GM19455 (cell line): ENCODE results near the gene ELMO1.

Source experiments
- ATAC-seq: cut with Tn5 transposase; IDR thresholded peaks from one replicate; pipeline ENCODE4 v1.9.1; 2021; ENCODE audit not compliant: unreplicated experiment

The ELMO1 gene

DNA sequence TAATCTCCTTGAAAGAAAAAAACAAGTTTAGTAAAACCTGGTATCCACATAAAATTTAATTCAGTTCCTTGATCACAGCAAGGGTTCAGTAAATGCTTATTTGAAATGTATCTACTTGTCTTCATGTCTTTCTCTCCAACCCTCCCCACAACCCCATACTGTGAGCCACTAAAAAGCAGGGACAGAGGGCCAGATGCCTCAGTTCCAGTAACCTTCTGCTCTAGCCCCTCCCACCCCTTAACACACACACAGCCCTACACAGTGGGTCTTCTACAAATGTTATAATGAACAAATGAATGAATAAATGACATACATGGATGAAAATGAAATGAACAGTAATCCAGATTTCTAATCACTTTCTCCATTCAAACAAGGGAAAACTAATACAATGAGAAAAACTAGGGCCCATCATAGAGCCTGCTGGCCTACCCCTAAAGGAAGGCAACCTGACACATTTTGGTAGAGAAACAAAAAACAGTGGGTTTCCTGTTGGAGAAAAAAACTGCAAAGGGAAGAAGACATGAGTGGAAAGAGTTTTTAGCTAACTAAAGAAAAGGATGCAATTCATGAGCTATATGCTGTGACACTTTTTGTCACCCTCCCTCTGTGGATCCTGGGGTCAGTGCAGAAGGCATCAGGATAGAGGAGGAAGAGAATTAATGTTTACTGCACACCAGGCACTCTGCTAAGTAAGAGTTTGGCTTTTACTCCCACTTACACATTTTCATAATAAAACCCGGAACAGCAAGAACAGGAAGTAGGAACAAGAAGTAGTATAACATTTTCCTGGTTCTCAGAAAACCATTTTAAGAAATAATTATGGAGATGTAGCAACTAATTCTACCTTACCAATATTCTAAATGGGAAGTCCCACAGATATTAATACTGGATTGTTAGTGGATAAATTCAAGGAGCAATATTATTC, 38.1 kb downstream of the ELMO1 start:
- ATAC-seq = no peak

DNA sequence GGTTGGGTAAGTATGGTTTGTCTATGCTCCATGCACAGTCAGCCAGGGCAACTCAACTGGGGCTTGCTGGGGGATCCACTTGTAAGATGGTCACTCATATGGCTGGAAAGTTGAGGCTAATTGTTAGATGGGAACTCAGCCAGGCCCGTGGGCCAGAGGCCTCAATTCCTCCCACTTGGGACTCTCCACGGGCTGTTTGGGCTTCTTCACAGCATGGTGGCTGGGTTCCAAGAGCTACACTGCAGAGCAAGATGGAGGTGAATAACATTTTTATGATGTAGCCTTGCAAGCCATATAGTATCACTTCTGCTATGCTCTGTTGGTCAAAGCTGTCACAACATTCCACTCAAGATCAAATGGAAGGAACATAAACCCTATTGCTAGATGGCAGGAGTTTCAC, 39.2 kb downstream of the ELMO1 start:
- ATAC-seq = no peak

DNA sequence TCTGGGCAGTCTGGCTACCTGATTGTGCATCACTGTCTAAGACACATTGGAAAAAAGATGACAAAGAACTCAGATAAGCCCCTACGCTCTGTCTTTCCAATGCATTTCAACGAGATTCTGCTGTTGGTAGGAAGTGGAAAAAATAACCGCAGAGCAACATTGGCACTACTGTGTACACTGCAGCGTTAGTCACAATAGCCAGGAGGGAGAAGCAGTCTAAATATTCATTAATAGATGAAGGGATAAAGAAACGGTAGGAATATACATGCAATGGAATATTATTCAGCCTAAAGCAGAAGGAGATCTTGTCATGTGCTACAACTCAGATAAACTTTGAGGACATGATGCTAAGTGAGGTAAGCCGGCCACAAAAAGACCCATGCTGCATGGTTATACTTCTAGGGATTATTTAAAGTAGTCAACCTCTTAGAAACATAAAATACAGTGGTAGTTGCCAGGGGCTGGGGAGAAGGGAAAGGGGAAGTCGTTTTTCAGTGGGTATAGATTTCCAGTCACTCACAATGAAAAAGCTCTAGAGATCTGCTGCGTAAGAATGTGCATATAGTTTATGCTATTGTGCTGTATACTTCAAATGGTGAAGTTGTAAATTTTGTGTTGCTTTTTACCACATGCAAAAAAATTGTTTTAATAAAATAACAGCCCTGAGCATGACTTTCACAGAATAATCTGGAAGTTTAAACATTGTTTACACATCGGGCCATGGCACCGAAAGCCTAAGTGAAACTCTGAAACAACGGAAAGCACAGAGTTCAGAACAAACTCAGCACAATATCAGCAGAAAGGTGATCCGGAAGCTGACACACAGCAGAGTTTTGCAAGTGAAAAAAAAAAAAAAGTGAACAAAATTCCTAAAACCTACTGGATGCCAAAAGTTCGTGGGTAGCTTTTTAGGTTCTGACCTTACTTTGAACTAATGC, 40.1 kb downstream of the ELMO1 start:
- ATAC-seq = peak; percentile 65

DNA sequence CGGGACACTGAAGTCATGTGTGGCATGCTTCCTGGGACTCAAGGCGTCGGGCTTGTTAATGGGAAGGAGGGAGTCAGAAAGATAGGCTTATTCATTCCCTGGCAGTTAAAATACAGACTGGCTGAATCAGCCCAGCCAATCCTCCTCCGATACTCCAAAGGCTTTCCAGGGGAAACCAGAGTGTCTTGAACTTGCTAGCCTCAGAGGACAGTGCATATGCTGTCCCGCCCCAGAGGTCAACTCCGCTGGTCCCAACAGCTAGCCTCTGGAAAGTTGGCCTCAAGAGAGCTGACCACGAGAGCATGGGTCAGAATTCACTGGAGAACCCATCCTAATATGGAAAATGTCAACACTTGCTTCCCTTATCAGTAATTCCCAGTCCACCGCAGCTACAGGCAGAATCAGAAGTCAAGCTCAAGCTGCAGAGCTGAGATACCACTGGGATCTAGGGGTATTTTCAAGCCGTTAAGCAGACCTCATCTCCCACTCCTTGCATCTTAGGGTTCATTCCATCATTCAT, 43.0 kb downstream of the ELMO1 start:
- no peak for ATAC-seq

DNA sequence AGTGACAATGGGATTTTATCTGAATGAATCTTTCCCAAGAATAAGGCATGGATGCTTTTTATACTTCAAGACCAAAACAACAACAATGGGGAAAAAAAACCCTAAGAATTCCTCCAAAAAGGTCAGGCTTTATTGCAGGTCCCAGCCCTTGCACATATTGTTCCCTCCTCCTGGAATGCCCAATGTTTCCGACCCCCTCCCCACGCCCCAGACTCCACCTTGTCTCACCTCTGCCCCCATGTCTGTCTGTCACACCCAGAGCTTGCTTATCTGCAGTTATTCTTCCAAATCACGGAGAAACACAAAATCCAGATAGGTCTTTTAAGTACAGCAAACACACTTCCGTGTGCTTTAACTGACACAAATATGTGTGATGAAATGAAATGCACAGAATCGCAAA, 43.5 kb downstream of the ELMO1 start:
- ATAC-seq = no peak

DNA sequence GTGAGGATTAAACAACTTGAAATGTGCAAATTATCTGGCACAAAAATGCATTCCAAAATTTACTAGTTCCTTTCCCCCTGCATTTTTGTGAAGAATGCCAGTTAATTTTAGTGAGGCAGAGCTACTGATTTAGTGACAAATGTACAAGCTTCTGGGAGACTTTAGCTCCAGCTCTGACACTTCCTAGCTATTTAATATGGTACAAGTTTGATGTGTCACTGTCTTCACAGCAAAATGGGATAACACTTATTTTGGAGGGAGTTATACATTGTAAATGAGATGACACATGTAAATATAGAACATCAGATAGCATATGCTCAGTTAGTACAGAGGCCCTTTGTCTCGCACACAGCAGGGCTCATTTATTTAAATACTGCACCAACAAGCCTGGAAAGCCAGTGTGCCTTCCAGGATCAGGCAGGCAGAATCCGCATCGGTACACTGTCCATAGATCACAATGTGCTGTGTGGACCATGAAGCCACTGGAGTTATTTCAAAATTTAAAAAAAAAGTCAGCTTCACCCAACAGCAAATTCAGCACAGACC, 48.7 kb downstream of the ELMO1 start:
- no peak for ATAC-seq

DNA sequence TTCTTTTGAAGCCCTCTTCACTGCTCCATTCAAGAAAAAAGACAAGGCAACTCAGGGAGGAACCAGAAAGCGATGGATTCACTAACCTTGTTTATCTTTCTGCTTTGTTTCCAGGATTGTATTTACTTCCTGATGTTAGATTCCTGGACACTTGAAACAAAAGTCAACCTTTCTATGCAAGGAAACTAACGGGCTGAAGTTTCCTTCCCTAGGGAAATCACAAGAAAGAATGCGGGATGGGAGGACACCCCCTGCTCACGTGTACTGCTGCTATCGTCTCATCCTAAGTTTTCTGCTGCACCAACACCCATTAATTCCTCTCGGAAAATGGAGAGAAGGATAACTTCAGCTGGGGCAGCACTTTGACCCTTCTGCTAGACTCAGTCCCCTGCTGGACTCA, 50.3 kb downstream of the ELMO1 start:
- no peak for ATAC-seq

DNA sequence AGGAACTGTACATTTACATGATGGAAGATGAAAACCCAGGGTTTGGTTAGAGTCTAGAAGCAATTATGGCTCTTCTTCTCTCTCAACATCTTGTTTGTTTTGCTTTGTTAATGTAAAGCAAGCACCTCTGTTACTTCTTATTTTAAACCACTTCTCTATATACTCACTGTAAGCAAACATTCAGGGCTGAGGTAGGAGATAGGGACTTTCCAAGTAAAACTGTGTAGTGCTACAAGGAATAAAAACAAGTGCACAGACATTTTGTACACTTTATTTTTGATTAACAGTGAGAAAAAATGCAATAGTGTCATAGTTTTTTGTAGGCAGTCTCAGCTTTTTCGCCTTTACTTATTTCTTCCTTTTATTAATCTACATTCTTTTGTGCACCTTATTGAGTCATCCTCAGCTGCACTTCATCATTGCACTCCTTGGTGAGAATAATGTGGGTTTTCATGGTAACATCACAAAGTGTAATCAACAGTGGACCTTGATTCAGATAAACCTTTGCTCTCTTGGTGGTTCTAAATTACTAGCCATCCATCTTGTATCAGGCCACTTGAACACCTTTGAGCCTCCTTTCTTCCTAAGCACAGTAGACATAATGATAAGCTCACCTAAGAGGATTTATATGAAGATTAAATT, 52.9 kb downstream of the ELMO1 start:
- no peak for ATAC-seq

DNA sequence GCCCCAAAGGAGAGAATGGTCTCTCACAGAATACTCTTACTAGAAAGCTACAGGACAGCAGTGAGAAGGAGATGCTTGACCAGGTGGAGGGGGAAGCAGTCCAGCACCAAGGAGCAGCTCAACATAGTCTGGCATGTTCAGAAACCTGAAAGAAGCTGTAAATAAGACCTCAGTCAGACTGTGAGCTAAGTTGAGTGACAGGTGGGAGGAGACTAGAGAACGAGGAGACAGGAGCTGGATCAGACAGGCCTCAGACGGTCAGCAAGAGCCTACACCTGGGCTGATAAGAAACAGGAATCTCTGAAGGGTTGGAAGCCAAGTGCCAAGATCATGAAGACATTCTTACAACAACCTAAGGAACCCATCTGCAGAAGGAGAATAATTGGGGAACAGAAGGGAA, 54.5 kb downstream of the ELMO1 start:
- peak; percentile 70 for ATAC-seq

DNA sequence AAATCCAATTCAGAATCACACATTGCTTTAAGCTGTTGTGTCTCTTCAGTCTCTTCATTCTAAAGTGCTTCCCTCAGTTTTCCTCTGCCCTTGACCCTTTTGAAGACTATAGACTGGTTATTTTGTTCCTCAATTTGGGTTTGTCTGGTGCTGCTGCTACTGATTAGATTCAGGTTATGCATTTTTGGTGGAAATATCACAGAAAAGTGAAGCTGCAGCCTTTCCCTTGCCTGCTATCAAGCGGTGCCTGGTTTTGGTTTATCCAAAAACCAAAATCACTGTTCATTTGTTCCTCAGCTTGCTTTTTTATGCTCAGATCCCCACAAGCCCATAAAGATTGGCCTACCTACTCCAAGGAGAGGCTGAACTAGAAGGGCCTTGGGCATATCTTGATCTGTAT, 55.2 kb downstream of the ELMO1 start:
- no peak for ATAC-seq

DNA sequence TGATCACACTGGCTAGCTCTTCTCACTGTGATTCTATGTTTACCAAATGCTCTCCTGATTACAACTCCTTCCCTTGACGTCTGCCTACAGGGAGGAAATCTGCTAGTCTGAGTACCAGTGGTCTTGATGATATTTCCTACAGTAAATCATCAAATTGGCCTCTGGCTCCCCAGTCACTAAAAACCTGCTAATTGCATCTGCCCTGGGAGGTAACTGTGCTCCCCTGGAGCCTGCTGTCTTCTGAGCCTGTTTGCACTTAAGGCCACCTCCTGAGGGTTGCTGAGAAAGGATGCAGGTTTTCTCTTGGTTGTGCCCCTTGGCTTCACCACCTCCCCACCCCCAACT, 56.0 kb downstream of the ELMO1 start:
- no peak for ATAC-seq

DNA sequence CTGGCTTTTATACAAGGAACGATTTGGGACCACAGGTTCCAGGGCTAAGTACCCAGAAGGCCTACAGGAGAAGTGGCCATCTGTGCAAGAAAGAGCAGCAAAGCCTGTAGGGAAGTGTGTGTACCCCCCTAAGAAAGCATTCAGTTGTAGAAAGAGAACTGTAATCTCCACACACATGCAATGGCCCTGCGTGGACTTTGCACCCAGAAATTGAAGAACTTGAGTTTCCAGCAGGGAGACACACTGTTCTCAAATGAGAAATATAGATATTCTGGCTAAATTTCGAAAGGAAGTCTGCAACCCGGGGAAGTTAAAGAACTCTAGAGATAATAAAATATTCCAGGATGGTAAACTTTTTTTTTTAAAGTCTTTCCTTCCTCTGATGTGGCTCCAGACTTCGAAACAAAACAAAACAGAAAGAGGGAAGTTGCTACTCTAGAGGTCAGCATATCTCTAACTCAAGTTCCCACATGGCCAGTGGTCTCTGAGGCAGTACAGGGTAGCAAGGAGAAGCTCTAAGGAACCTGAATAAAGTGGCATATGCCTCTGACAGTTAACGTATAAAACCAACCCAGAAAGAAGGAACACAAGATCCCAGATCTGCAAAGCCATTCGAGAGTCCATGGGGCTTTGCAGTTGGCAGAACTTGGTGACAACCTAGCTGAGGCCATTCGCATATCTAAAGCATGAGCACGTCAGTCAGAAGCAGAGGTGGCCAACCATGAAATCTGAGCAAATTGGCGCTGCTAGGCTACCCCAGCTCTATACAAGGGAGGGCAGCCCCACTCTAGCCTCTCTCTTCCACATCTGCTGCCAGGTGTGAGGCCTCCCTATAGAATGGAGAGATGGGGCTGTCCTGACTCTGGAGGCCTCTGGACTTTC, 56.6 kb downstream of the ELMO1 start:
- no peak for ATAC-seq

DNA sequence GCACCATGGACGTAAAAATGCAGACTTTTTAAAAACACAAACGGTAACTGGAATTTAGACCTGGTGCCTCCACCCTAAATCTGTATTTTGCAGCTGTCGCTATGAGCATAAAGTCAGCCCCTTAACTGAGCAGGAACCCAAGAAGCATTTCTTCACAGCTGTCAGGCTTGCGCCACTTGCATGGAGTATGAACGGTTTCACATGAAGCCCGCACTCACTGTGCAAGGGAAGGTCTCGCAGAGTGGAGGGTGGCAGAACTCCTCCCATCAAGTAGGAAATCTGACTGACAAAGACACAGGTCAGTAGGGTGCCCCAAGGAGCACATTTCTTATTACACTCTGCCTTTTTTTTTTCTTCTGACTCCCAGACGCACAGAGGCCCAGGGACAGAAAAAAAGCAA, 58.5 kb downstream of the ELMO1 start:
- no peak for ATAC-seq

DNA sequence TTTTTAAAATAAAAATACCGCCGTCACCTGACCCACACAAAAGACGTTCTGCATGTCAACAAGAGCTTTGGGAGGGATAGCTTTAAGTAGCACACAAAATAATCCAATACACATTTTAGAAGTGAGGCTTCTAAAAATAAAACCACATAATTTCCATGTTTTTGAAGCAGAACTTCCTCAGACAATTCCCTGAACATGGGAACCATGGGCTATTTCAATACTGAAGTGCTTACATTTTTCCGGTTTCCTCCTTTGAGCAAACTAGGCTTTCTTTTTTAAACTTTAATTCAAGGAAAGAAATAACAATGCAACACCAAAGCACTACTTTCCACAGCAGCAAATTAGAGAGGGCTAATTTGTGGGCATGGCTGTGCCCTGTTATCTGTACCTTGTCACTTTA, 59.9 kb downstream of the ELMO1 start:
- no peak for ATAC-seq

DNA sequence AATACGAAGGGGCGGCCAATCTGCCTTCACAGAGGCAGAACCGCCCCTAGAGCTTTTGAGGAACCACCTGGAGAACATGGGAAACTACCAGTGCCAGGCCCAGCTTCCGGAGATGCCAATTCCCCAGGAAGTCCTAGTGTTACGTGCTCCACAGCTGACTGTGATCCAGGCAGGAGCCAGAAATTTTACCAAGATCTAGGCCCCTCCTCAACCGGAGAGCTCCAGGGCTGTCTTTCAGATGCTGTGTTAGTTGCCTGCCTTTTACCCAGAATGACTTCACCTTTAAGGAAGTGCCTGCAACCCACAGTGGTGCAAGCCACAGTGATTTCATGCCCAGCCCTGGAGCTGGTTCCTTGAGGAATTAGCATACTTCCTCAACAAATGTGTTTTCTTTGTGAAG, 62.9 kb downstream of the ELMO1 start:
- no peak for ATAC-seq

DNA sequence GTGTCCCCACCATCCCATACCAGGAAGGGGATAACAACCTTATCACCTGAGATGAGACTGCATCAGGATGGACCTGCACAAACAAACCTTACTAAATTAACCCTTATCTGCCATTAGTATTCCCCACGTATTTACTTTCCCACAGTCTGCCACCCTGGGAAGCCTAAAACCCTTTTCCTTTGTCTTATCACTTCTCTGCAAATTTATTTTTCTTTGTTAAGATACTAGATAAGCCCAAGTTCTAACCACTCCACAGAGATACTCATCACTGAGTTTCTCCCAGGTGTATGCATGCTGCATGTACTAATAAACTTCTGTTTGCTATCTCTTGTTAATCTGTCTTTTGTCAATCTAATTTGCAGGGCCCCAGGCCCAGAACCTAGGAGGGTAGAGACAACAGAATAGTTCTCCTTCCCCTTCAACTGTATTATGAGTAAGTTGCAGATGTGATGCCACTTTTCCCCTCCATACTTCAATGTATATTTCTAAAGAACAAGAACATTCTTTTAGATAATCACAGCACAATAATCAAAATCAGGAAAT, 66.0 kb downstream of the ELMO1 start:
- ATAC-seq = no peak

DNA sequence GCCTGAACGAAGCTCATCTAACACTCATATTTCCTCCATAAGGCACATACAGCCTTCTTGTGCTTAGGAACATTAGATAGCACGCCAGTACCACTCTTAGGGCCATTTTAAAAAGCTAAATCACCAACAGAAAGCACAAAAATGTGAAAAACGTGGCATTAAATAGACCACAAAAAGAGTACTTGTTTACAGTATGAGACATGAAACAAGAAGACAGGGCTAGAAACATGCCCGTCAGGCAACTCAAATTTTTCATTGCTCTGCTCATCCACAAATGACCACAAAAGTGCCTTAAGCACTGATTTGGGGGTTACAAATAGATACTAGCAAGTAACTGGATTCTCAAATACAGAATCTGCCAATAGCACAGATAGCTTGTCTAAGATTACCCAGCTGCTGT, 67.8 kb downstream of the ELMO1 start:
- ATAC-seq = no peak

DNA sequence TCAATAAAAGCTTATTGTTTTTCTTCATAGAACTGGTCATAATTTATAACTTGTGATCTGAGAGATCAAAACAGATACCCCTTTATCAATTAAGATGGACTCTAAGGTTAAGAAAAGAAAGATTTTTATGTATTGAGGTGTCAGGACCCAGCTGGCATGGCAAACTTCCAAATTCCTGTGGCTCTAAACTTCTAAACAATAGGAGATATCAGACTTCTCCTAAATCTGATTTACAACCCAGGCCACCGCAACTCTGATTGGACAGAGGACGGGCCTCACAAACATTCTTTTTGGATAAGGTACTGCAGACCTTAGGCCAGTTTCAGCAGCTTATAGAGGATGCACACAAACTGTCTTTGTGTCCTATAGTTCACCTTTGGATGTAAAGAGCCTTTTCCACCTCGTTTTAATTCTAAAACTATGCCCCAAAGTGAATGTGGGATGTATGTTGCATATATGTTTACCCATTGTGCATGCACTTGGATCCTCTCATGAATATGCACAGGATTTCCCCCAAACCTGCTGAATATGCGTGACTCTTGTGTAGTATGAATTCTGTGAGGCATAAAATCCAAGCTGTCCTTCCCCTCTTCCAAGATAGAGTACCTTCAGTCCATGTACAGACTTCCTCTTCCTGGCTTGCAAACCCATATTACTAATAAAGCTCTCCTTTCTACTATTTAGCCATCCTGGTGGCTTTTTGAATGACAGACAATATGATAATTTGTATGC, 69.0 kb downstream of the ELMO1 start:
- ATAC-seq = no peak

DNA sequence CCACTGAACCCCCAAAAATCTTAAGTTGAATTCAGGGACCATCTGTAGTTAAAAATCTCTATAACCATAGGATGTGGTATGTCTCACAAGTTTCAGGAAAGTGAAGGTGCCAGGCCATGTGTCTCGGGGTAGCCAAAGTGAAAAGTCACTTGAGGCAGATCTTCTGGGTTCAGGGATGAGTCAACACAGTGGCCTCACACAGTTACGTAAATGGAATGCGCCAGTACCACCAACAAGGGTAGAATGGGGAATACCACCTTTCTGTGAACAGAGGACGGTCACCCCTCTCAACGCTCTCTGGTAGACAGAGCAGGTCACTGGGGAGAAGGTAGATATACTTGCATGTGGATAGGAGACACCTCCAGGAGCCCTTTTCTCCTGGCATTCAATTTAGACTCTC, 71.4 kb downstream of the ELMO1 start:
- ATAC-seq = no peak
